Stimulated activated CD4-positive, alpha-beta T cell treated with anti-CD3 and anti-CD28 coated beads, Interleukin-4, amount 100 ng/mL, for 24 hours (primary cell): ENCODE data around the gene ECE1.

Source experiments
- DNase-seq: peaks from one replicate; pipeline ENCODE4 v3.0.0-alpha.2; 2020

ECE1 gene

GRCh38 chr1:21307663-21308305 is 17.5 kb upstream of the ECE1 start:
- no peak for DNase-seq

DNA sequence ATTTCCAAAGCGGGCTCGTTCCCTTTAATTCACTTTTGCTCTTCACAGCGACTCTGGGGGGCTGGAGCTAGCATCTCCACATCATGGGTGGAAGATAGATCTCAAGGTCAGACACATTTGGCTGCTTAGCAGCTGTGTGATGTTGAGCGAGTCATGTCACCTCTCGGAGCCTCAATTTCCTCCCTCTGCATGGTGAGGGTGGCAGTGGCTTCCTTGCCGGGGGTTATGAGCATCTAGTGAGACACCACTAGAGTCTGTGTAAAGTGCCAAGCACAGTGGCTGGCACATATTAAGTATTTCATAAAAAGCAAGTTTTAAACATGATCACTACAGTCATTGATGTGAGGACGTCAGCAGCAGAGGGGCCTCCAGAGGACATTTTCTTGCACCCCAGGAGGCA is 16.9 kb upstream of the ECE1 start:
- DNase-seq, result no peak

DNA sequence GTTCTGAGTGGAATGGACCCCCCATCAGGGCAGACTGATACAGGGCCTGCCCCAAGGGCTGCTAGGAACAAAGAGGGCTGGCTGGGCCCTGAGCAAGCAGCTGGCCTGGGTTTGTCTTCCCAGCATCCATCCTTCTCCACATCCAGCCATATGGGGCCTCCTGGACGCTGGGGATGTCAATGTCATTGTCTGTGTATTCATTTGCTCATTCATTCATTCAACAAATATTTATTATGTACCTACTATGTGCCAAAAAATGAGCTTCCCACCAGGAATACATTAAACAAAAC is 15.6 kb upstream of the ECE1 start:
- no peak for DNase-seq

DNA sequence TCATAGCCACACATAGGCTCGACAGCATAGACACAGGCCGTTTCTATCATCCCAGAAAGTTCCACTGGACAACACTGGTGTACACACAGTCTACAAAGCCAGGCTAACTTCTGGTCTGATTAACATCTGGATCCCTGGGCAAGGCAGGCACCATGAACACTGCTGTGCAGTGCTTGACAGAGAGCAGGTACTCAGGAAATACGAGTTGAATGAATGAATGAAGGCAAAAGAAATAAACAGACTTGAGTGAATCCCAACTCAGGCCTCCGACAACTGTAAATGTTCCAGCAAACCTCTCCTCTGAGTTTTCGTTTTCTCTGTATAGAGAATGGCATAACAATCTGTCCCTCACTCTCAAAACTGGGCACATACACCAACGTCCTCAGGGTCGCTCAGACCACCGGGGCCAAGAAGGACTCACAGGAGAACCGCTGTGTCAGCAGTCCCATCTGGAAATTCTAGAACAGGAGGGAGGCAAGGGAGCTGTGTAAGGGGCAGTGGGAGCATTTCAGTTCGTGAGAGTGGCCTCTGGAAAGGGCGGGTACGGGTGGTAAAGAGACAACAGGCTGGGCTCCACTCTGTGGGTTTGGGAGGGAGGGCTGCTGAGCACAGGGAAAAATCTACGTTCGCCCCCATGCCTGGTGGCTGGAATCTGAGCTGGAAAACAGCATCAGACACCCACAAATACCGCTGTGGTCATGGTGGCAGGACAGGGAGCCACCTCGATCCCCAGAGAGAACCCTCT is 15.1 kb upstream of the ECE1 start:
- DNase-seq, result no peak

DNA sequence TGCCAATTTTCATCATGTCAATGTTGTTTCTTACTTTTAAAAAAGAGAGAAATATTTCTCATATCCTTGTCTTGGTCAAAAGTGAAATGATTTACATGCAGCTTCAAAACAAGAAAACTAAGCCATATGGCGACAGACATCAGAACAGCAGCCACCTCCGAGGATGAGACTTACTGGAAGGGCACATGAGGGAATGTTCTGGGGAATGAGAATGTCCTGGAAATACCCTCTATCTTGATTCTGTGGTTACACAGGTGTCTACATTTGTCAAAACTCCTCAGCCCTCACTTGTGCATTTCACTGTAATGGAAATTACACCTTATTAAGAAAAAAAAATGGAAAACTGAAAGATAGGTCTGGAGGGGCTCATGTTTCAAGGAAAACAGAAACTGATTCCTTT is 14.2 kb upstream of the ECE1 start:
- DNase-seq, result no peak

- DNase-seq, result no peak
Observed at GRCh38 chr1:21302747-21303715, 12.8 kb upstream of the ECE1 start.

- DNase-seq, result no peak
Observed at GRCh38 chr1:21301794-21302440, 11.7 kb upstream of the ECE1 start.

DNA sequence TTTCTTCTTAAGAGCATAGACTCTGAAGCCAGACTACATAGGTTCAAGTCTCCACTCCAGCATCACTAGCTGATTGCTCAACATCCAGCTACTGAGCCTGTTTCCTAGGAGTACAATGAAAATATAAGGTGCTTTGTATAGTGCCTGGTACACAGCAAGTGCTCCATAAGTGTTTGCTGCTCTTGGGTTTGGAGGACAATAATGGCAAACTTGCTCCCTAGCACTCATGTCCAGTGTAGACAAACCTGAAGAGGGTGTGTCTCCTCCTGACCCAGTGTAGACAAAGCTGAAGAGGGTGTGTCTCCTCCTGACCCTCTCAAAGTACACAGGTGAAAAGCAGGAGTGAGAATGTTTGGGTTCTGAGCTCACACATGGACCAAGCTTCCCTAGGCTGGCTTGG is 10.5 kb upstream of the ECE1 start:
- DNase-seq, result no peak

GRCh38 chr1:21299780-21300395 is 9.6 kb upstream of the ECE1 start:
- DNase-seq, result no peak

GRCh38 chr1:21298981-21299391 is 8.7 kb upstream of the ECE1 start:
- peak; percentile 22 for DNase-seq

DNA sequence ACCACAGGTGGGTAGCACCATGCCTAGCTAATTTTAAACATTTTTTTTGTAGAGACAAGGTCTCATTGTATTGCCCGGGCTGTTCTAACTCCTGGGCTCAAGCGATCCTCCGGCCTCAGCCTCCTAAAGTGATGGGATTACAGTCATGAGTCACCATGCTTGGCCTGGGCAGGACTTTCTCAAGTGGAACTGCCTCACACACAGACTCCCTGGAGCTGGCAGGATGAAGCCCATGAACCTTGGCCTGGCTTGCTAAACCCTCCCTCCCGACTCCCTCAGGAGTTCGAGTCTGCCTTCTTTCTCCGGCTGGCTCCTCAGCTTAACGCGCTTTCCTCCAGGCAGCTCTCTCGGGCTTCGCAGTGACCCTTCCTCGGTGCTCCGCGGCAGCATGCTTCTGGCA is 7.7 kb upstream of the ECE1 start:
- no peak for DNase-seq

DNA sequence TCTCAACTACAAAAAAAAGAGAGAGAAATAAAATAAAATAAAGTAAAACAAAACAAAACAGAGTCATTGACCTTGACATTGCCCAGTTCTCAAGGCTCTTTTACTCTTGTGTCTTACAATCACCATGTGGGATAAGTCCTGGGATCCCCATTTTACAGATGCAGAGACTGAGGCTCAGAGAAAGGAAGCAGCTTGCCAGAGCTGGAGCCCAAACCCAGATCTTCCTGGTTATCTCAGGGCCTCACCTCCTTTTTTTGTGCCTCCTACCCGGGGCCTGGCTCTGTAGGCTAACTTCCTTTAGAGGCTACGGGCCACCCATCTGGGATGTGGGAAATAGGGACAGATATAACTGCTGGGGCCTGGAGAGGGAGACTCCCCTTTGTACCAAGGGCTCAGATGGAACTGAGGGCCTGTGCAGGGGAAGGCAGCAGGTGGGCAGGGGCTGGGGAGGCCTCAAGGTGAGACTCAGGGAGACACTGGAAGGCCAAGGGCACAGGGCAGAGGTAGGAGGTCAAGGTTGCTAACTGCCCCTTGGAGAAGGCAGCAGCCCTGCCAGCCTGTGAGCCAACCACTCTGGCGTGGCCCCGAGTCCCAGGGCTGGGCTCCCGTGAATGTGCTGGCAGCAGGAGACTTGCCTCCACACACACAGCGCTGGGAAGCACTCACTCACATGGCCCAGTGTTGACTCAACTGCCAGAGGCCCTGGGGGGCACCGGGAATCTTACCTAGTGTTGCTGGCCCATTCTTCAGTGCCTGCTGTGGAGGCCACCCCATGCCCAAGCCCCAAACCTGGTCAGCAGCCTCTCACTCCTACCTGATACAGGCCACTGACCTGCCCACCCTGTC is 6.5 kb upstream of the ECE1 start:
- no peak for DNase-seq

GRCh38 chr1:21295545-21295944 is 5.3 kb upstream of the ECE1 start:
- DNase-seq, result no peak

DNA sequence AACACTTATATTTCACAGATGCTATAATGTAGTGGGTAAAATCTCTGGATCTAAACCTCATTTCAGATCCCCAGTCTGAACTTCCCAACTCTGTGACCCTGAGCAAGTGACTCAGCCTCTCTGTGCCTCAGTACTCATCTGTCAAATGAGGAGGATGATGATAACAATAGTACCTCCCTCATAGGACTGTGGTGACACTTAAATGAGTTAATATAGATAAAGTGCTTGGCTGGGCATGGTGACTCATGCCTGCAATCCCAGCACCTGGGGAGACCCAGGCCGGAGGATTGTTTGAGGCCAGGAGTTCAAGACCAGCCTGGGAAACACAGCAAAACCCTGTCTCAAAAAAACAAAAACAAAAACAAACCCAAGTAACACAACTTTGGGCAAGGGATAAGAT is 4.7 kb upstream of the ECE1 start:
- DNase-seq, result peak; percentile 69

- DNase-seq, result peak; percentile 90
Observed at GRCh38 chr1:21294266-21294989, 4.2 kb upstream of the ECE1 start.

DNA sequence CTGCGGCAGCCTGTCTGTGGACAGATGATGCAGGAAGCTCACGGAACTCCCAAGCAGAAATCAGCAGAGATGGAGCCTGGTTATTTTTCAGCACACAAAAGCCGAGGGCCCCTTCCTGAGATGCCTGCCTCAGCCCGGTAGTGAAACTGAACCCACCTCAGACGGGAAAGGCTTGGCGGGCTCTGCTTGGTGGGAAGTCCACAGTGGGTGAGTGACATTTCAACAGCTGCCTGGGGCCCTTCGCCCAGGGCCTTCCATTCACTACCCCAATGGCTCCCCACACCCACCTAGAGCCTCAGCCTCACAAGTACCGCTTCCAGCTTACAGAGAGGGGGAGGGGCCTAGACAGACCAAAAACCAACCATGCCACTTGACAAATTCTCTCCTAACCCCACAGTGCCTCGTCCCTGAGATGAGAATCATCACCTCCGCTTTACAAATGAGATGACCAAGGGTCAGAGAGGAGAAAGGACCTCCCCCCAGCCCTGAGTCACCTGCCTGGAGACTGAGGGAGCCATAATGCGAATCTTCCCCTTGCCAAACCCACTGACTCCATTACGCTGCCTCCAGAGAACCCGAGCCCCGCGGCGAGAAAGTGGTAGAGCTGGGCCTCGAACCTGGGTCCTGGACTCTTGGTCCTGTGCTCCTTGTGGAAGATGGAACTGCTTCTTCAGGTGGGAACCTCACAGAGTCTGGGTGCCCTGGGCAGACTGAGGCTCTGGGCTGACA is 3.4 kb upstream of the ECE1 start:
- peak; percentile 85 for DNase-seq

GRCh38 chr1:21292984-21293536 is 2.8 kb upstream of the ECE1 start:
- peak; percentile 68 for DNase-seq

DNA sequence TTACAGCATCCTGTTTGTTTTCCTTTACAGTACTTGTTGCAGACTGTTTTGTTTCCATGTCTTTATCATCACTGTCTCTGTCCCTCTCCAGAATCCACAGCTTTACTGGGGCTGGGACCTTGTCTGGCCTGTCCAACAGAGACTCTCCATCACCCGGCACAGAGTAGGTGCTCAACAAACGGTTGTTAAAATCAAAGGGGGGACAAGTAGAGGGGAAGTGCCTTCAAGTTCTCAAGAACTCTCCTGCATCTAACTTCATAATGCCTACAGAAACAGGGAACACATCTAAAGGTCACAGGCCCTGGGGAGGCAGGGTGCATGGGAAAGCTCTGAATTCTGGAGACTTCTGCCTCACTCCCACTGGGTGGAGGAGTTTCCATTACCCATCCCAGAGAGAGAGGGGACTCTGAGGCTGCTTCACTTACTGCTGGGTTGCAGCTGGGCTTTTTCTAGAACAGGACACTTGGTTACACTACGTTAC is 2.3 kb upstream of the ECE1 start:
- DNase-seq, result no peak

- no peak for DNase-seq
Observed at GRCh38 chr1:21291964-21292363, 1.7 kb upstream of the ECE1 start.

GRCh38 chr1:21291184-21291583 is 921 bp upstream of the ECE1 start:
- no peak for DNase-seq
